ENCODE measurements around the gene BBOX1.

BBOX1 gene

GRCh38 chr11:27025312-27025955 is 15.2 kb upstream of the BBOX1 start:
- no peak for DNase-seq (ENCODE audit: low read depth)

GRCh38 chr11:27025957-27026733 is 14.5 kb upstream of the BBOX1 start:
- DNase-seq (ENCODE audit: low read depth): no peak

DNA sequence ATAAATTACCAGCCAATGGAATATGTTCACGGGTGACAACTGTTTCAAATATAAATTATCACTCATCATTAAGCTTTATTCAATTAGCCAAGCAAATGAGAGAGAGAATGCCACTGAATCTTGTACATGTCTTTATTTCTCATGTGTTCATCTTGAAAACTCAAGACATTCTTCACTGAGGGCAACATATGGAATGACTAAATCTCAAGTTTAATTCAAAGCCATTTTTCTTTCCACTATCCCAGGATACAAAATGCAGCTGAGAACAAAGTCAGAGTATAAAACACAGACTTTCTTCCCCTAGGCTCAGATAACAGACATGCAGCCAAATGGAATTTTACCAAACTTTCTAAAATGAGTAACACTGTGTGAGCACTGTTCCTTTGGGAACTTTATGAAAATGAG is 12.1 kb upstream of the BBOX1 start:
- no peak for DNase-seq (ENCODE audit: low read depth)

GRCh38 chr11:27029966-27030365 is 10.6 kb upstream of the BBOX1 start:
- DNase-seq (ENCODE audit: low read depth): no peak

GRCh38 chr11:27031754-27032153 is 8.9 kb upstream of the BBOX1 start:
- no peak for DNase-seq (ENCODE audit: low read depth)

DNA sequence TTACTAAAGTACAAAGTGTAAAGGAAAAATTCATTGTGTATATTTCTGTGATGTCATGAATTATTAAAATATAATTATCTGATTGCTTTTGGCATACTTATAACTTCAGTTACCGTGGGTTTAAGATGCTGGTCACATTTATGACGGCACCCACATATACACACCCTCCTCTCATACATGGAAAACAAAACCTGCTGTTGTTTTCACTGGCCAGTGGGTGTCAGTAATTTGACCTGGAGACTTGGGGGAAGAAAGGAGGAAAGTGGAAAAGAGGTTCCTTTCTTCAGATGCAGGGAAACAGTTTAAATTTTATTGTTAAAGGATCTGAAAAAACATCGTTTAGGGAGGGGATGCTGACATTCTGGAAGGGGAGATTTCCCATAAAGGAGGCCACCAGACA is 742 bp upstream of the BBOX1 start:
- DNase-seq (ENCODE audit: low read depth): no peak

GRCh38 chr11:27041141-27041899 is 705 bp downstream of the BBOX1 start:
- DNase-seq (ENCODE audit: low read depth): no peak

GRCh38 chr11:27046956-27047355 is 6.3 kb downstream of the BBOX1 start:
- DNase-seq (ENCODE audit: low read depth): no peak

- no peak for DNase-seq (ENCODE audit: low read depth)
These were observed 12.1 kb downstream of the BBOX1 start for GRCh38 chr11:27052668-27053067.

GRCh38 chr11:27055065-27055682 is 14.6 kb downstream of the BBOX1 start:
- no peak for DNase-seq (ENCODE audit: low read depth)

DNA sequence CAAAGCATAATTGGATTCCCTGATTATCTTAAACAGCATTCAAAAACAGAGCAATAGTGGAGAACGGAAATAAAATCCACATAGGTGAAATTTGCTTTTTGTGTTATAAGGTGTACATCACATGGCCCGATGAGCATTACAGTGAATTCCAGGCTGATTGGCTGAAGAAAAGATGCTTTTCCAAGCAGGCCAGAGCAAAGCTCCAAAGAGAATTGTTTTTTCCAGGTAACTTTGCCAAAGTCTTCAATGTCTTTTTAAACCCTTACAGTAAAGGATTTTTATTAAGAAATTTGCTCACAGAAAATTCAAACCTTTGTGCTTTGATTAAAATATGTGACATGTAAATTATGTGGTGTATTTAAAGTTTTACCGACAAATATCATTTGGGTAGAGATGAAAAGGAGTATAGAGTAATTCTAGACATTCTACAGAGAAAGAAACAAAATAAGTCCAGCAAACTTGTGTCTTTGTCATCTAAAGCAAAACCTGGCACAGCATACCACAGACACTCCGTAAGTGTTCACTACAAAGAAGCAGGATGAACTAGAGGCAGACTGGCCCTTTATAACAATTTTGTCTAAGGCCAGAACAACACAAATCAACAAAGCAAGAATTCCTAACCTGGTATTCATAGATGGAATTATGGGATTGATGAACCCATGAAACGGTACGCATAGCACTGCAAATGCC is 16.6 kb downstream of the BBOX1 start:
- DNase-seq (ENCODE audit: low read depth): no peak

- DNase-seq (ENCODE audit: low read depth): no peak
These were observed 17.8 kb downstream of the BBOX1 start for GRCh38 chr11:27058456-27058855.

- DNase-seq (ENCODE audit: low read depth): no peak
These were observed 18.8 kb downstream of the BBOX1 start for GRCh38 chr11:27059431-27059830.

DNA sequence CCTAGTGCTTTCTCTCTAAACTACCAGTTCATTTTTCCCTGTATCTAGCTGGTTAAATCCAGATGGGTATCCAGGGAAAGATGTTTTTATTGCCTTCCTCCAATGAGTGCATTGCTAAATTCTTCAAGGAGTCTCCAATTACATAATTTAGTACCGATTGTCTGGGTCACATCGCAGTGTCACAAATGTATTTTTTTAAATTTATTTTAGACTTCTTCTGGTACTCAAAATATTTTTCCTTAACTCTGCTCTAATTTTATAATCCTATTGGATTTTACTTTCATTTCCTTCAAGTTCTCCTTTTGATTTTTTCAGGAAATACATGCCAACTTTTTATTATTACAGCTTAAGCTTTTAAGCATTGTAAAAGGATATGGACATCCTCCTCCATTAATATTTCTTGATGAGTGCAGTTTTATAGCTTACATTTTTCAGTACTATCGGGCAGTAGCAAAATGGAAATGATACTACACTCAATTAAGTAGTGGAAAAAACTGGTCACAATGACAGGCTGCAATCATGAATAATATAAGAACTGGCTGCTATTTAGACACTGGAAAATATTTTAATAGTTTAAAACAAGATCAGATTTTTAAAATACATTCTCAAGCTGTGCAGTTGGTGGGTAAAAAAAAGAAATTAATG is 20.3 kb downstream of the BBOX1 start:
- no peak for DNase-seq (ENCODE audit: low read depth)

DNA sequence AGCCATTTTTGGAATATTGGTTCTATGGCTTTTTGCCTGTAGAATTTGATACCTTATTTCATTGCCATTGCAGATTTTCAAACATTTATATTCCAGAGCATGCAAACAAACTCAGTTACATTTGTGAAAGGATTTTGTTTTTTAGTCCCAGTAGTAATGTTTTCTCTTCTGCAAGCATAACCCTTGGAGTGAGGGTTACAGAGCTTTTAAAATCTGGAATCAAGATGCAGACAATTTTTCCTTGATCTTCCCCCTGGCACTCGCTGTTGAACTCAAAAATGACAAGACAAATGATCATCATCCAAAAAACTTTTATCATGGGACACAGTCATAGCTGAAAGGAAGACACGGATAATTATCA is 20.8 kb downstream of the BBOX1 start:
- DNase-seq (ENCODE audit: low read depth): no peak

DNA sequence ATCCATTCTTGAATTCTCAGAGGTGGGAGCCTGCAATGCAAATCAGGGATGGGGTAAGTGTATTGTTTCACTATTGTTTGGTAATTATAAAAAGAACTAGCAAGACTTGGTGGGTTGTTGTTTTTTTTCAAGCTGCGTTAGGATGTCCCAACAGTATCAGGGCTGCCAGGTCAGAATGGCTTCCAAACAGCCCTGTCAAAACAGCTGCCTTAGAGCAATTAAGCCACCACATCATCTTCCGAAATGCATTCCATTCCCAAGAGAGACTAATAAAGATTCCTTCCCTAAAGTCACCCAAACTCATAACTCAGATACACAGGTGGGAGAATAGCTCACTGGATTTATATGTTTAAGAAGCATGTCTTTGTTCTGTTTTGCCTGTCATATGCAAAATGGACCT is 23.5 kb downstream of the BBOX1 start:
- DNase-seq (ENCODE audit: low read depth): no peak

GRCh38 chr11:27075192-27075591 is 34.6 kb downstream of the BBOX1 start:
- DNase-seq (ENCODE audit: low read depth): no peak

DNA sequence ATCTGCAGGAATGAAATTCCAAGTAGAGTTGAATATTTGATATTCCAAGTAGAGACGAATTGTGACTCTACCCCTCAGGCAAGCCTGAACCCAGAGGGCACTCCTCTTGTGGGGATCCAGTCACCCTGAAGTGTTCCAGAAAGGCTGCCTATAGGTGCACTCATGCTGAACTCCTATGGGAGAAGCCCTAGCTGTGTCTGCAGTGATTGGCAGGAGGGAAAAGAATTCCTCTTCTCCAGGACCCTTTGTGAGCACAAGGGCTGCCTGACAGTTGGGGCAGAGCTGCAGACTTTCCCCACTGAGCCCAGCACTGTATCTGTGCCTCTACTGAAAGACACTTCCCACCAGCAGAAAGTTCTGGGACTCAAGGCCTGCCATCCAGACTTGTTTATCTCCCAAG is 35.0 kb downstream of the BBOX1 start:
- no peak for DNase-seq (ENCODE audit: low read depth)

DNA sequence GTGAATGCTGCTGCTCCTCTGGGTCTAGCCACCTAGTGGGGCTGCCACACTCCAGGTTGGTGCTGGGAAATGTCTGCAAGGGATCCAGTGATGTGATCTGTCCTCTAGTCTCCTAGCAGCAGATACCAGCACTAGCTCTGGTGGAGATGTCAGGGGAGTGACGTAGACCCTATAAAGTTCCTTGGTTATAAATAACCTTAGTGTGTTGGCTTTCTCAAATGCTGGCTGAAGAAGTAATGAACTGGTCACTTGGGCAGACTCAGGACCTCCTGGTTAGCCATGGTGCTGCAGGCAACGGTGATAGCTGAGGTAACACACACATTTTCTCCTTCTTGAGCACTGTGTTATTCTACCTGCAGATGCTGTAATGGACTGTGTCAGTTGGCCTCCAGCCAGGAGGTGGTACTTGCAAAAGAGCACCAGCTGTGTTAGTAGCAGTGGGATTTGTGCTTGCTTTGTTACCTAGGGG is 35.5 kb downstream of the BBOX1 start:
- no peak for DNase-seq (ENCODE audit: low read depth)

DNA sequence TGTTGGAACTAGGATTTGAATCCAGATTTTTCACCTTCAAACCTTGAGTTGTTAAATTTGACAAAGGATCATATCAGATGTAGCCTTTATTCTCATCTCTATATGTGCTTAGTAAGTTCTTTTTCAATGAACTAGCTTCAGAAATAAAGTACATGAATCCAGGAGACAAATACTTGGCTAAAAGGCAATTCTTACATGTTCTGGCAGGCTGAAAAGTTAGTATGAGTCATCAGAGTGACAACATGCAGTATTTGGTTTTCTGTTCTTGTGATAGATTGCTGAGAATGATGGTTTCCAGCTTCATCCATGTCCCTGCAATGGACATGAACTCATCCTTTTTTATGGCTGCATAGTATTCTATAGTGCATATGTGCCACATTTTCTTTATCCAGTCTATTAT is 40.4 kb downstream of the BBOX1 start:
- DNase-seq (ENCODE audit: low read depth): no peak

- DNase-seq (ENCODE audit: low read depth): no peak
These were observed 42.6 kb downstream of the BBOX1 start for GRCh38 chr11:27083241-27083640.

DNA sequence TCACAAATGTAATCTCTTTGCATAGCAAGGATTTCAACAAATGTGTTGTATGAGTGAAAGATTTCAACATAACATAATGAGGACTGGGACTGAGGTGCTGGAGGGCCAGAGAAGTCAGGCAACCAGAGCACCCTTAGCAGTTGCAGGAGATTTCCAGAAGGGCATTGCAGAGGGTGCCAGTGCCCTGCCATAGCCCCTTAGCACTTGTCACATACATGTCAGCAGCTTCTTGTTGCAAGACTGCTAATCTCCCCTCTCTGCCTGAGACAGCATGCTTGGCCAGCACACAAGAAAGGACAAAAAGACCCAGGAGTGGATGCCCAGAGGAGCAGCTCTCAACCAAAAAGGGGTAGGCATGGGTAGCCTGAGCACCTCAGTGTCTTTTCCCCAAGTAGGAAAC is 43.2 kb downstream of the BBOX1 start:
- DNase-seq (ENCODE audit: low read depth): no peak

Data from stimulated activated CD8-positive, alpha-beta memory T cell treated with anti-CD3 and anti-CD28 coated beads, Interleukin-12 subunit alpha, Interleukin-12 subunit beta, amount 100 ng/mL, for 4 hours (primary cell).